Fibroblast of skin of left quadriceps (primary cell): ENCODE measurements around the gene SERPINB6.
A peak's percentile ranks its signal among the peaks of the same experiment; 100 is the strongest.
"Not testable (repeated sequence)": the region's sequence is repeated elsewhere in the genome, so short reads cannot be mapped to it uniquely, and the experiment has no call there.

ENCODE experiments used
- DNase-seq, 2 experiments: peaks; one replicate each; pipeline ENCODE4 v3.0.0-alpha.2; 2013; ENCODE audit warnings: low read depth in 2 of 2

Gene SERPINB6

DNA sequence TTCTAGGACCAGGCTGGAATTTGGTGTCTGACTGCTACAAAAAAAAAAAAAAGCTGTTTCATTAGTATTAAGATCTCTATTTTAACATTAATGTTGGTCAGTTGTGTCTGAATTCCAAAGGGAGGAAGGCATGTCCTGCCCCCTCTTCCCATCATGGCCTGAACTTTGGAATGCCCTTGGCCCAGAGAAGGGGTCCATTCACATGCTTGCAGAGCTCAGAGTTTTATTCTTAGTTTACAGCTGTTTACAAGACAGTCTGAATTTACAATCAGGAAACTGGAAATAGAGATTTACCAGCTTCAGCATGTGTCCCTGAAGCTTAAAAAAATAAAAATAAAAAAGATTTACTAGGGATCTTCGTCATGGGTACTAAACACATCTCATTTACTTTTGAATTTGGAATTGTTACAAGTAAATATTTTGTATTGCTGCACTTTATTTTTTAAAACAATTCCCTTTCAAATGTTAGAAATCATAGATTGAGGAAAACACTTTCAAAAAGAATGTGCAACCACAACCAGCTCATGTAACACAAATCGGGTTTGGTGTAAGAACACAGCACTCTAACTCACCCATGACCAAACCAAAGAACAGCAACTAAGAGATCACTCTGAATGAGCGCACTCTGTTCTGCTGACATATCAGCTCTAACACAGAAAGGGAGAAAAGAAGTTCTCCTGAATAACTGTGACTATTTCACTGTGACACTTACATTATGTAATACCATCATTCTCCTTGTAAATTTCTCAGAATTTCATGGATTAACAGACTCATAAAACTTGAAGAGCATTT, 6.6 kb upstream of the SERPINB6 start:
- DNase-seq, result no peak

DNA sequence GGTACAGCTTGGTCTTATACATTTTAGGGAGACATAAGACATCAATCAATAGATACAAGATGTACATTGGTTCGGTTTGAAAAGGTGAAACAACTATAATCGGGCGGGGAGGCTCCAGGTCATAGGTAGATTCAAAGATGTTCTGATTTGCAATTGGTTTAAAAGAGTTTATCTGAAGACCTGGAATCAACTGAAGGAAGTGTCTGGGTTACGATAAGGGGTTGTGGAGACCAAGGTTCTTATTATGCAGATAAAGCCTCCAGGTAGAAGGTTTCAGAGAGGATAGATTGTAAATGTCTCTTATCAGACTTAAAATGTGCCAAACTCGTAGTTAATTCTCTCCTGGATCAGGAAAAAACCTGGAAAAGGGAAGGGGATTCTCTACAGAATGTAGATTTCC, 5.9 kb upstream of the SERPINB6 start:
- no peak for DNase-seq

DNA sequence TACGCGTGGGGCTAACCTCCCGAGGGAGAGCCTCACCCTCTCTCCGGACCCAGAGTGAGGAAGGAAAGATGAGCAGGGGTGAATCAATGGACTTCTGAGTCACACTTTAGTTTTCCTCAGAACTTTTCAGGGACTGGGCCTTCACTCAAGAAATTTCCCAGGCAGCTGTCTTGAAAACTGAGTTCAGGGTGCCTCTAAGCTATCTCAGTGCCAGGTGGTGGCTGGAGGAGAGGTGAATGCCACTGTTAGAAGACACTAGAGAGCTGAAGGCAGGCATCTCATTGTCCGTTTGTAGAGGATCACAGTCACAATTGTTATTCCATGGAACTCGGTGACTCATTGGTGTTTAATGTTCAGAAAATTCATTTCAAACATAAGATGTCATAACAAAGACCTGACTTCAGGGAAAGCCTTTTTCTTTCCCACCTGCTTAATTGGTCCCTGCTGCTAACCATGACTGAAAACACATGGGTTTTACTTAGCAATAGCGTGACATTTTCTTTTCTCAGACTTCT, 5.3 kb upstream of the SERPINB6 start:
- peak in 1 of 2 experiments; percentile 74 for DNase-seq

DNA sequence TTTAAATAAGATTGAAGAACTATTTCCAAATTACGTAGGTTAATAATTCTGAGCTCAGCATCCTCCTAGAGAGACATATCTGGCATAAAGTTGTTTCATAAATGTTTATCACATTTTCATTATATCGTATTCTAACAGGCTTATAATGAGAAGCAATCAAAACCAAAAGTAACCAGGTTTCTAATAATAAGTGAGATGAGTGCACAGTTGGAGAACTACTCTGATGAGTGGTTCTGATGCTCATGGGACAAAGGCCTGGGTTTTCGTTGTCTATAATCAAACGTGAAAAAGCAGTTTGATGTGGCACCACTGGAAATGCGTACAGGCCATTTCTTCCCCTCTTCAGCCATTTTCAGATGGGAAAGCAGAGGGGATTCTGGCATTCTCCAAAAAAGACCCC, 4.7 kb upstream of the SERPINB6 start:
- DNase-seq, result no peak

- DNase-seq, result peak in 1 of 2 experiments; percentile 44
Observed at GRCh38 chr6:2973676-2974075, 2.3 kb upstream of the SERPINB6 start.

DNA sequence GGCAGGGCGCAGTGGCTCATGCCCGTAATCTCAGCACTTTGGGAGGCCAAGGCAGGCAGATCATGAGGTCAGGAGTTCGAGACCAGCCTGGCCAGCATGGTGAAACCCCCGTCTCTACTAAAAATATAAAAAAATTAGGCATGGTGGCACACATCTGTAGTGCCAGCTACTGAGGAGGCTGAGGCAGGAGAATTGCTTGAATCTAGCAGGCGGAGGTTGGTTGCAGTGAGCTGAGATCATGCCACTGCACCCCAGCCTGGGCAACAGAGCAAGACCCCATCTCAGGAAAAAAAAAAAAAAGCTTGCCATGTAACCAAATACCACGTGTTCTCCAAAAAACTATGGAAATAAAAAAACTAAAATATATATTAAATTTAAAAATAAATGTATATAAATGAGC, 1.8 kb upstream of the SERPINB6 start:
- DNase-seq, result not testable (repeated sequence)

GRCh38 chr6:2972685-2973084, 1.3 kb upstream of the SERPINB6 start:
- not testable (repeated sequence) for DNase-seq

- DNase-seq, result not testable (repeated sequence)
Observed at GRCh38 chr6:2972219-2972487, 786 bp upstream of the SERPINB6 start.

DNA sequence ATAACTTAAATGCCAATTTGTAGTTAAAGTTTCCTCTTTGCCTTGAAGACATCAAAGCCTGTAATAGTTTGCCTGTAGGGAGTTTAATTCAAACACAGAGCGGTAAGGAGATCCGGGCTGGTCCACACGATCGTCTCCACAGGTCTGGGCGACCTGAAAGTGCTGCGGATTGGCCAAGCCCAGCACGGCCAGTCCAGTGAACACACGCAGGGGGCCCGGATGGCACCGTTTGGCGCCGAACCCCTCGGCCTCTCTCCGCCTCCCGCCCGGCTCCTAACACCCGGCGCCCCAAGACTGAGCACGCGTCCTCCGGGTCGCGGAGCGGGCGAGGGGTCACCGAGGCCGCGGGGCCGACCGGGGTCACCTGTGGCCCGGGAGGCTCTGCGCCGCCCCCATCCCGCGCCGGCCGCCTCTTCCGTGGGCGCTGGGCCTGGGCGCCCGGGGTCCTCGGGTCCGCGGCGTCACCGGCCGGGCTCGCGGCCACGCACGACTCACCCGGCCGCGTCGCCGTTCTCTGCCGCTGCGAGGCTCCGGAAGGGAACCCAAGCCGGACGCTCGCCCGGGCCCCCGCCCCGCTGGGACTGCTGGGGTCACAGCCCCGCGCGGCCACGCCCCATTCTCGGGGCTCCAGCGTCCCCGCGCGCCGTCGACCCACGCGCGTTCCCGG, 481 bp downstream of the SERPINB6 start:
- DNase-seq, result no peak

GRCh38 chr6:2970034-2970685, 1.2 kb downstream of the SERPINB6 start:
- DNase-seq, result no peak

GRCh38 chr6:2969549-2969948, 1.8 kb downstream of the SERPINB6 start:
- DNase-seq, result no peak

GRCh38 chr6:2968600-2969135, 2.7 kb downstream of the SERPINB6 start:
- DNase-seq, result no peak

- no peak for DNase-seq
Observed at GRCh38 chr6:2967936-2968335, 3.4 kb downstream of the SERPINB6 start.

- DNase-seq, result no peak
Observed at GRCh38 chr6:2966347-2966746, 5.0 kb downstream of the SERPINB6 start.

- no peak for DNase-seq
Observed at GRCh38 chr6:2964793-2965505, 6.4 kb downstream of the SERPINB6 start.

DNA sequence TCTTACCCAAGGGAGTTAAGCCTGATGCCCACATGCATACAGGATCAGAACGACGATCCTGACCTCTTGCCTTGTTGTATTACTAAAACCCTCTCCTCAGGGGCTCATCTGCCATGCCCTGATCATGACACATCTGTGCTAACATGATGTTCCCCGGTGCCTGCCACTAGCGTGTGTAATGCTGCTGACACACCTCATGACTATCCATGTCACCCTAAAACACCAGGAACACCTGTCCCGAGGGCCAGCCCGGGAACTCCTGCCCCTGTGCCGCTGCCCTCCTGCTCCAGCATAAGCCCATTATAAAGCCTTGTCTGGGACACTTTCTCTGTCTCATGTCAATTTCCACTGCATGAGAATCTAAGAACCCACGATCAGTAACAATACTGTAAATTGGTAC, 7.6 kb downstream of the SERPINB6 start:
- no peak for DNase-seq

- no peak for DNase-seq
Observed at GRCh38 chr6:2962636-2963035, 8.7 kb downstream of the SERPINB6 start.

DNA sequence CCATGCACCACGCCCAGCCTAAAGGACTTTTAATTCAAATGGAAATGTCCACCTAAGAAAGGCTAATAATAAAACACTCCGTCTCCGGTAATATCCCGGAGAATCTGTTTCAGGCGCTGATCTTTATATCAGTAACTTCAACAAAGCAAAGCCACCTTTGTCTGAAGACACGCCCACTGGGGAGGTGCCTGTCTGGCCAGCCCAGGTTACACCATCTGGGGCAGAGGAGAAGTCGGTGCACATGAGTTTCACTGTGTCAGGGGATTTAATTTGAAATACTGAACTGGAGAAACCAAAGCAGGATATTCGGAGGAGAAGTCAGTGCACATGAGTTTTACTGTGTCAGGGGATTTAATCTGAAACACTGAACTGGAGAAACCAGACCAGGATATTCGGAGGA, 9.4 kb downstream of the SERPINB6 start:
- DNase-seq, result no peak

DNA sequence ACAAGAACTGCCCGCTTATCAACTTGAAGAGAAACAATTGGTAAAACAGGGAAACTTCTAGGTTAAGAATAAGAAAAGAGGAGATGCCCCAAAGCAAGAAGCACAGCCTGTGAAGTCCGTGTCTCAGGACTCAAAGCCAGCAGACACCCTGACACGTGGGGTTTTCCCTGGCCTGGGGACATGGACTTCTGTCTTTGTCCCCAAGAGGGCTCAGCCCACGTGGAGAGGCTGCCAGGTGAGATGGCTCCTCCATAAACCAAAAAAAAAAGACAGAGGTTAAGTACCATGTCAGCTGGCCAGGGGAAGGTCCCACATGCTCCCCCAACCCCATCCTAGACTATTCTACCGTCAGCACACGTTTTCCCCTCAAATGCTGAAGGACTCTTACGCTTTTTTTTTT, 9.9 kb downstream of the SERPINB6 start:
- no peak for DNase-seq

DNA sequence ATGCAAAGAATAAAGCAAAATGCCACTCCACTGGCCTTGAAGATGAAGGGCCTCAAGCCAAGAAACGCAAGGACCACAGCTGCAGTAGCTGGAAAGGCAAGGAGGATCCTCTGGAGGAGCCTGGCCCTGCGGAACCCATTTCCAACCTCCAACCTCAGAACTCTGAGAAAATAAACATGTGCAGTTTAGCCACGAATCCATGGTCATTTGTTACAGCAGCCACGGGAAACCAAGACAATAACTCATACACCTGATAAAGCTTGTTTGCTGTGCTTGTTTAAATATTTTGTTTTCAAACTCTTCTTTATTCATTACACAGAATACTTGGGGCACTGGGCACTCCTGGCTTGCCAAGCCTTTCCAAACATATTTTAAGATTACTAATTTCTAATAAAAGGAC, 10.4 kb downstream of the SERPINB6 start:
- DNase-seq, result no peak

DNA sequence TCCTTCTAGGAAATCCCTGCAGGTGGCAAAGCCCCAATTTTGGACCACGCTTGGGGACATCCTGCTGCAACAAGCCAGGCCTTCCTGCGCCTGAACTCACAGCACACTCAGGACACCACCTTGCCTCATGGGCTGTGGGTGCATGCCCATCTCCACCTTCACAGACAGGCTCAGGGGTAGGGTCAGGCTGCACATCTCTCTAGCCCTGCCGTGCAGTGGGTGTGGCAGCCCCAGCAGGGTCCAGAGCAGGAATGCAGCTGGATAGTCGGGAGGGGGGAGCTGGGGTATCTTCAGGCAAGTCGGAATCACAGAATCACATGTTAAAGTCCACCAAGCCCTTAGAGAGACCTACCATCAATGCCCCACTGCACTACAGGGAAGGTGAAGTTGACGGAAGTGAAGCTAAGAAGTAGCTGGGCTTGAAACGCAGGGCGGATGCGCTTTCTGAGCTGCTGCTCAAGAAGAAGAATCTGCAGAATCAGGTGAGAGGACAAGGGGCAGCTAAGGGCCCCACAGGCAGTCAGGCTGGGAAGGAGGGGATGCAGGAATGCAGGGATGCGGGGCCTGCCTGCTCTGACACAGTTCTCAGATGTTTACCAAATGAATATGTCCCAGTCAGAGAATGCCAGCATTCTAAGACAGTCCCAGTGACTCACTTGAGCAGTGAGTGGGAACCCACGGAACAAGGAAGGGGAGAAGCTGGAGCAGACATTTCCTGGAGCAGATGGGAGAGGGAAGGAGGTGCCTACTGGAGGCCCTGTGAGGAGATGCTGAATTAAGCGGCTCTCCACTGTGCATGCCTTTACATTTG, 11.3 kb downstream of the SERPINB6 start:
- peak; percentile 53 to 54 for DNase-seq
